Measurements from ENCODE around the gene INF2.

INF2 gene

GRCh38 chr14:104700747-104701217, 11.4 kb downstream of the INF2 start:
- no peaks in the 10 kb centered on the region for H3K79me2 ChIP-seq (ENCODE audit: insufficient read depth, low read depth)
- H3K4me2 ChIP-seq, result no peak overlapping the region
- no peak overlapping the region for H3K9ac ChIP-seq
- H3K27ac ChIP-seq, result no peak overlapping the region
- H2AFZ ChIP-seq (ENCODE audit: low read depth), result no peak overlapping the region
- H3K27me3 ChIP-seq (ENCODE audit: insufficient read depth, low read depth), result no peaks in the 10 kb centered on the region
- H3K4me1 ChIP-seq (ENCODE audit: low read depth, poor library complexity, severe bottlenecking), result no peaks in the 10 kb centered on the region
- H3K4me3 ChIP-seq (IDR thresholded peaks at IDR 0.05; ENCODE audit: insufficient read depth, low read depth, low read length), result no peak overlapping the region
- no peaks in the 10 kb centered on the region for H4K20me1 ChIP-seq (ENCODE audit: insufficient read depth)
- TF ChIP-seq CTCF (conservative IDR thresholded peaks at IDR 0.05; ENCODE audit: low read depth, low read length), result no peak
- H3K36me3 ChIP-seq (ENCODE audit: insufficient read depth), result no peaks in the 10 kb centered on the region

GRCh38 chr14:104701383-104702076, 12.1 kb downstream of the INF2 start:
- Histone ChIP-seq H3K79me2 (ENCODE audit: insufficient read depth, low read depth) (no peaks in the 10 kb centered on the region), H3K9ac (no peak overlapping the region)

DNA sequence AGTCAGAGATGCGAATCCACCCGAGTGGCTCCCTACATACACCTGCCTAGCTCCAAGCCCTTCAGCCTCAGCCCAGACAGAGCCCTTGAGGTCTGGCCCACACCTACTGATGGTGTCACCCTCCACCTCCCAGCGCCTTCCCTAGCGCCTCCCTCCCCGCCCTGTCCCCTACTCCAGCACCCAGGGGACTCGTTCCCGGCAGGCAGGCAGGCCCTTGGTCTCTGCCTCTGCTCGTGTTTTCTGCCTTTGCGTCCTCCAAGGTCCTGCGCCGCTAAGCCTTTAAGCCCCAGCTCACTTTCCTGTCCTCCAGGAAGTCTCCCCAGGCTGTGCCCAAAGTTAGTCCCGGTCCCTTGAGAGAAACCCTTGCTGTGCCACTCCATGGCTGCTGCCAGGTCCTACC, 12.7 kb downstream of the INF2 start:
- Histone ChIP-seq H3K4me1 (ENCODE audit: low read depth, poor library complexity, severe bottlenecking) (no peaks in the 10 kb centered on the region), H3K79me2 (ENCODE audit: insufficient read depth, low read depth) (no peaks in the 10 kb centered on the region), H4K20me1 (ENCODE audit: insufficient read depth) (no peaks in the 10 kb centered on the region), H2AFZ (ENCODE audit: low read depth) (no peak overlapping the region), H3K27me3 (ENCODE audit: insufficient read depth, low read depth) (no peaks in the 10 kb centered on the region), H3K9ac (no peak overlapping the region), H3K36me3 (ENCODE audit: insufficient read depth) (no peaks in the 10 kb centered on the region), H3K4me2 (no peak overlapping the region), H3K27ac (no peak overlapping the region), H3K4me3 (IDR thresholded peaks at IDR 0.05; ENCODE audit: insufficient read depth, low read depth, low read length) (no peak overlapping the region)
- no peak for TF ChIP-seq CTCF (conservative IDR thresholded peaks at IDR 0.05; ENCODE audit: low read depth, low read length)

More at GRCh38 chr14:104701383-104702076, 12.1 kb downstream of the INF2 start:
- Histone ChIP-seq H3K27me3 (ENCODE audit: insufficient read depth, low read depth) (no peaks in the 10 kb centered on the region), H2AFZ (ENCODE audit: low read depth) (no peak overlapping the region), H3K4me3 (IDR thresholded peaks at IDR 0.05; ENCODE audit: insufficient read depth, low read depth, low read length) (no peak overlapping the region), H3K36me3 (ENCODE audit: insufficient read depth) (no peaks in the 10 kb centered on the region), H3K27ac (no peak overlapping the region), H3K4me1 (ENCODE audit: low read depth, poor library complexity, severe bottlenecking) (no peaks in the 10 kb centered on the region), H3K4me2 (no peak overlapping the region), H4K20me1 (ENCODE audit: insufficient read depth) (no peaks in the 10 kb centered on the region)
- TF ChIP-seq CTCF (conservative IDR thresholded peaks at IDR 0.05; ENCODE audit: low read depth, low read length), result no peak

DNA sequence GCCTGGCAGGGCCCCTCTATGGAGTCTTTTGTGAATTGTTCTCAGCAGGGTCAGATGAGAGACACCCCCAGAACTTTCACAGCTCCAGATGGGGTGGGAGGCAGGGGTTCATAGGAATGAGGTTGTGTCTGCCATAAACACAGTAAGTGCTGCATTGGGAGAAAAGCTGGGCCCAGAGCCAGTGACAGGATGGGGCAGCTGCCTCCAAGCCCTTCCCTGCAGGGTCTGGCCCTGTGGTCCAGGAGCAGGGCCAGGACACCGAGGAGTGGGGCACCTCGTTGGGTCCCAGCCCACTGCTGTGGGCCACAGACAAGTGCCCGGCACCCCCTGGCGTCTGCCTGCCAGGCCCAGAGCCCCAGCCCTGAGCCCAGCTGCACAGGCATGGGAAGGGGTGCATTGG, 13.3 kb downstream of the INF2 start:
- H2AFZ ChIP-seq (ENCODE audit: low read depth), result no peak overlapping the region
- no peak overlapping the region for H3K9ac ChIP-seq
- H3K4me3 ChIP-seq (IDR thresholded peaks at IDR 0.05; ENCODE audit: insufficient read depth, low read depth, low read length), result no peak overlapping the region
- no peak for TF ChIP-seq CTCF (conservative IDR thresholded peaks at IDR 0.05; ENCODE audit: low read depth, low read length)
- H3K36me3 ChIP-seq (ENCODE audit: insufficient read depth), result no peaks in the 10 kb centered on the region
- H3K27me3 ChIP-seq (ENCODE audit: insufficient read depth, low read depth), result no peaks in the 10 kb centered on the region
- no peaks in the 10 kb centered on the region for H3K79me2 ChIP-seq (ENCODE audit: insufficient read depth, low read depth)
- no peak overlapping the region for H3K4me2 ChIP-seq
- H4K20me1 ChIP-seq (ENCODE audit: insufficient read depth), result no peaks in the 10 kb centered on the region
- no peaks in the 10 kb centered on the region for H3K4me1 ChIP-seq (ENCODE audit: low read depth, poor library complexity, severe bottlenecking)
- no peak overlapping the region for H3K27ac ChIP-seq
